GM19193 (cell line): ENCODE data around the gene ARID1B.

ENCODE experiments used
- POLR2A ChIP-seq: IDR thresholded peaks from 4 replicates; pipeline ENCODE4 v1.6.1; 2011; ENCODE audit not compliant: insufficient read depth, insufficient read length; ENCODE audit errors: extremely low read depth

Gene ARID1B

DNA sequence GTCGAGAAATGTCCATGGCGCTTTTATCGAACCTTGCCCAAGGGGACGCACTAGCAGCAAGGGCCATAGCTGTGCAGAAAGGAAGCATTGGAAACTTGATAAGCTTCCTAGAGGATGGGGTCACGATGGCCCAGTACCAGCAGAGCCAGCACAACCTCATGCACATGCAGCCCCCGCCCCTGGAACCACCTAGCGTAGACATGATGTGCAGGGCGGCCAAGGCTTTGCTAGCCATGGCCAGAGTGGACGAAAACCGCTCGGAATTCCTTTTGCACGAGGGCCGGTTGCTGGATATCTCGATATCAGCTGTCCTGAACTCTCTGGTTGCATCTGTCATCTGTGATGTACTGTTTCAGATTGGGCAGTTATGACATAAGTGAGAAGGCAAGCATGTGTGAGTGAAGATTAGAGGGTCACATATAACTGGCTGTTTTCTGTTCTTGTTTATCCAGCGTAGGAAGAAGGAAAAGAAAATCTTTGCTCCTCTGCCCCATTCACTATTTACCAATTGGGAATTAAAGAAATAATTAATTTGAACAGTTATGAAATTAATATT lies 430.4 kb downstream of the ARID1B start:
- TF ChIP-seq POLR2A, result no peak

DNA sequence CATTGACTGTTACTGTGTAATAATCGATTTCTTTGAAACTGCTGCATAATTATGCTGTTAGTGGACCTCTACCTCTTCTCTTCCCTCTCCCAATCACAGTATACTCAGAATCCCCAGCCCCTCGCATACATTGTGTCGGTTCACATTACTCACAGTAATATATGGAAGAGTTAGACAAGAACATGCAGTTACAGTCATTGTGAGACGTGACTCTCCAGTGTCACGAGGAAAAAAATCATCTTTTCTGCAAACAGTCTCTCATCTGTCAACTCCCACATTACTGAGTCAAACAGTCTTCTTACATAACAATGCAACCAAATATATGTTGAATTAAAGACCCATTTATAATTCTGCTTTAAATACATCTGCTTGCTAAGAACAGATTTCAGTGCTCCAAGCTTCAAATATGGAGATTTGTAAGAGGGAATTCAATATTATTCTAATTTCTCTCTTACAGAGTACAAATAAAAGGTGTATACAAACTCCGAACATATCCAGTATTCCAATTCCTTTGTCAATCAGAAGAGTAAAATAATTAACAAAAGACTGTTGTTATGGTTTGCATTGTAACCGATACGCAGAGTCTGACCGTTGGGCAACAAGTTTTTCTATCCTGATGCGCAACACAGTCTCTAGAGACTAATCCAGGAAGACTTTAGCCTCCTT lies 432.8 kb downstream of the ARID1B start:
- no peak for TF ChIP-seq POLR2A

DNA sequence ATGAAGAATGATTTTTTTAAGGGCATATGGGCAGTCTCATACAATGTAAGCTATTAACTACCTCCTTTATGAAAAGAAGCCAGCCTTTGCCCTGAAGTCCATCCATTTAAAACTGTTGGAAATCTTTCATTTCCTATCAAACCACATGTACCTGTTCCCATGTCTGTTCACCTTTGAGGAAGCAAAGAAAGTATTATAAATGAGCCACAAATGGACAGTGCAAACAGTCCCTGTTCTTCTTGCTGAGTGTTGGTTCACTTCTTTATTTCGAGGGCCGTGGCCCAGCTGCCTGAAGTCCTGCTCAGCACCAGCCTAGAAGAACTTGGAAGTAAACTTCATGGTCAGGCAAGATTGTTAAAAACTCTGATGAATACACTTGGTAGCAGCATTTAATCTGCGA lies 433.8 kb downstream of the ARID1B start:
- TF ChIP-seq POLR2A, result no peak

DNA sequence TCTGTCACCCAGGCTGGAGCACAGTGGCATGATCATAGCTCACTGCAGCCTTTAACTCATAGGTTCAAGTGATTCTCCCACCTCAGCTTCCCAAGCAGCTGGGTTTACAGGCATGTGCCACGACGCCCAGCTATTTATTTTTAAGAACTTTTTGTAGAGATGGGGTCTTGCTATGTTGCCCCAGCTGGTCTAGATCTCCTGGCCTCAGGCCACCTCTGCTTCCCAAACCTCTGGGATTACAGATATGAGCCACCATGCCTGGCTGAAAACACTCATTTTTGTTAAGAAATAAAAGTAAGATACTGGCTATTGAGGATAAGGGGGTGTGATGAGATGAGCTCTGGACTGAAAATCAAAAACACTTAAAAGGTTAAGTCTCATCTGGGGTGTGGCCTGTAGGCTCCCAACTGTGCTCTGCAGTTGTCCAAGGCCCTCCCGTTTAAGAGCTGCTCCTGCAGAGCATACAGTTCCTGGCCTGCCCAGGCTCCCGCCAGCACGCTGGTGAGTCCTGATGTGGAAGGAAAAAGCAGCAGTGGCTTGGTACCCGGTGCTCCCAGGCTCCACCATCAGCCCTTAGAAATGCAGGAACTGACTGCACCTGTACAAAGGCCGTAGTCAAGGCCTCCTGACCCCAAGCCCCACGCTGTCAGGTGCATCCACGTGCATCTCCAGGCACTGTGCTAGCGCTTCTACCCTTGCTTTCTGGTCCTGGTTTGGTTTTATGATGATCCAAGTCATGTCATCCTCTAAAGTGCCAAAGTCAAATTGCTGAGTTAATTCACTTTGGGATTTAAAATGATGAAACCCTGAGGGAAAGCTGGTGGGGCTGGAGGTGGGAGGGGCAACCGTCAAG lies 434.7 kb downstream of the ARID1B start:
- TF ChIP-seq POLR2A, result no peak

DNA sequence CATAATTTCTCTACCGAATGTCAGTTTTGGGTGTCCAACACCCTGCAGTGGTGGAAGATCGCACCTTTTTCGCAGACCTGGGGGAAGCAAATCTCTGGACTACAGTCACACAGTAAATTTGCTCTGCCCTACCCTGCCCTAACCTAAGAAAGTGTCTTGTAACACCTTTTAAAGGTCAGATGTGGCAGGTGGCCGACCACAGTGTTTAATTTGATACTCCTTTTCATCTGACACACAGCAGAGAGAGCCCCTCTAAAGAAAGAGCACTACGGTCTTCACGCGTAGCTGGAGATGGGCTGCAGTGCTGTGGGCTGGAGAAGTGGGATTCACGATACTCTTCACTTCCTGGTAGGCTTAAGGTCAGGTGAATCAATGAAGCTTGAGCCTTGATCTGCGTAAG lies 436.2 kb downstream of the ARID1B start:
- TF ChIP-seq POLR2A, result no peak

DNA sequence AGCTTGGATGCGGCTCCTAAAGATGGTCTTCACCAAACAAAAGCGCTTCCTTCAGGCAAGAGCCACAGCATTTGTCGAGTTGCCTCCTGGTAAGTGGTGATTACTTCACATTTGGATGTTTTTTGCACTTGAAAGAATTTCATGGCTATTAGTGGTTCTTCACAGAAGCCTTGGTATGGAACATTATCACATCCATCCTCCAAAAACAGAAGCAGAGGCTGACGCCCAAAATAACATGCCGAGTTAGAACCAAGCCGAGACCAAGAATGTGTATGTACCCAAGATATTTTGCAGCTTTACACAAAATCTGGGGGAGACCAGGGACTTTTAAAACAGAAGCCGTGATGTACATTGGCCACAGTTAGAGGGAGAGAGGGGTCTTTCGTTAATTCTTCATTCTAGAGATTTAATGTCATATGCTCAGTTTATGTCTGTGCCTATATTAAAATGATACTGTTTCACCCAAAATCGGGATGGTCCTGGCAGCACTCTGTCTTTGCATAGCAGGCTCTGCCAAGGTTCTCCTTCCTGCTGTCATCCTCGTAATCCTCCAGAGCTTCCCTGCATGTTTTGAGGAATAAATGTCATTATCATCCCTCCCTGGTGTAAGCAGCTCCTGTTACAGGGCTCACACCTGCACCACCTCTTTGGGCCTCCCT lies 436.9 kb downstream of the ARID1B start:
- no peak for TF ChIP-seq POLR2A

DNA sequence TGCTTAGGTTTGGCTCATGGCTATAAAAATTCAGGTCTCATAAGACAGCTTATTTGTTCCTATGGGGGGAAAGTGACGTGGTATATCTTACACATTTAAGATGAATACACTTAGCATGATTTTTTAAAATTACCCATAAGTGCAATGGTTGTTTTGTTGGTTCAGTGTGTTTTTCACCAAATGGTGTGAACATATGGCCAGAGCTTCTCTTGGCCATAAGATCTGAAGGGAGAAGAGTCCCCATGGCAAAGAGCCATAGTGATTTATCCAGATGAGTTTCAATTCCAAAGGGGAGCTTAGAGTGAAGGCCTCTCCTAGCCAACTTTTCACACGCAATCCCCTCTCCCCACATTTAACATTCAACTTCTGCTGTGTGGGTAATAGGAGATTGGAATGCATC lies 438.5 kb downstream of the ARID1B start:
- TF ChIP-seq POLR2A, result no peak

DNA sequence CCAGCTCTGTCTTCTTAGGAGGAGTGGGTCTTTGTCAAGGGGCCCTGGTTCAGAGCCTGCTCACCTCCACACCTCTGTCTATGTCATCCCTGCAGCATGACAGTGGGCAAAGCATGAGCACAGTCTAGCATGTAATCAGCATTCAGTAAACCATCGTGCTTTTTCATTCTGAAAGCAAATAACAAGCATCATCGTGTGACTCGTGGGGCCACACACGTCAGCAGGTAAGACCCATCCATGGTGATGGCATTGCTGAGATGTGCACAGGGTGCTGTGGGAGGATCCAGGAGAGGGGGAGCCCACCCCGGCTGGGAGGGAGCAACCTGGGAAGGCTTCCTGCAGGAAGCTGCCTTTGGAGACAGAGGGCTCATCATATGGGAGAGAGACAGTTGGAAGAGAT lies 439.4 kb downstream of the ARID1B start:
- TF ChIP-seq POLR2A, result no peak

DNA sequence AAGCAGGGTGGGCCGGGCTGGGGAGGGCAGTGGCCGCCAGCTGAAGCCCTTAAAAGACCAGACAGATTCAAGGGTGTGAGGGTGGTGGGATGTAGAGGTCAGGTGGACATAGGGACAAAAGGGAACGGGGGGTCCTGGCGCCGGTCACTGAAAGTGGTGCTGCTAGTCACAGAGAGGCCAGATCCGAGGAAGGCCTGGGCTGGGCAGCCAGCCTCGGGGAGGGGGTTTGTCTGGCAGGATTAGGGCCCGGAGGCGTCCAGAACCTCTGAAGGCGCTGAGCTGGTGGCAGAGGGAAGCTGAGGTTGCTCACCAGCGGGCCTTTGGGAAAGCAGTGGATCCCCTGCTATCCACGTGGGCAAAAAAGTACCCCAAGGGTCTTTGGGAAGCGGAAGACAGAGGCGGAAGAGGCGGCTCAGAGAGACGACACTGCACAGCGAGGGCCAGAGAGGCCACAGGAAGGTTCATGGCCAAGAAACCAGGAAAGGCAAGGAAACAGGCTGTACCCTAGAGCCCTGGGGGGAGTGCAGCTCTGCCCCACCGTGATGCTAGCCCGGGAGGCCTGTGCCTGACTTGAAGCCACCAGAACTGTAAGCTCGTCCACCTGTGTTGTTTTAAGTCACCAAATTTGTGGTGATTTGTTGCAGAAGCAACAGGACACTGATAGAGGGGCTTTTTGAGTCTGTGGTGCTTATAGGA lies 440.2 kb downstream of the ARID1B start:
- no peak for TF ChIP-seq POLR2A

DNA sequence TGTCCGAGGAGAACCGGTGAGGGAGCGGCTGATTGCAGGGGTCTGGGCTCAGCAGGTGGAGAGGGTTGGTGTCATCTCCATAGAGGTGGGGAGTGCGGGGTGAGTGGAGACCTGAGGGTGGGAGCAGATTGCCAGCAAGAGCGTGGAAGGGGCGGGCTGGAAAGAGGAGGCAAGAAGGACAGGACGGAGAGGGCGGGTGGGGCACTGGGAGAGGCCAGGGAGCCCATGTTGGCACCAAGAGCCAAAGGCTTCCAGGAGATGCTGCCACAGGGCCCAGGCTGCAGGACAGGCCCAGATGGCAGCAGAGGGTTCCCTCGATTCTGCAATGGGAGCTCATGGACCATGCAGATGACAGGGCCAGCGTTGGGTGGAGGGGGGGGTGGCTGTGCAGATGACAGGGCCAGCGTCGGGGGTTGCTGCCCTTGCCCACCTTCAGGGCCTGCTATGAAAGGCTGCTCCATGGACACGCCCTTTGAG lies 440.8 kb downstream of the ARID1B start:
- TF ChIP-seq POLR2A, result no peak

DNA sequence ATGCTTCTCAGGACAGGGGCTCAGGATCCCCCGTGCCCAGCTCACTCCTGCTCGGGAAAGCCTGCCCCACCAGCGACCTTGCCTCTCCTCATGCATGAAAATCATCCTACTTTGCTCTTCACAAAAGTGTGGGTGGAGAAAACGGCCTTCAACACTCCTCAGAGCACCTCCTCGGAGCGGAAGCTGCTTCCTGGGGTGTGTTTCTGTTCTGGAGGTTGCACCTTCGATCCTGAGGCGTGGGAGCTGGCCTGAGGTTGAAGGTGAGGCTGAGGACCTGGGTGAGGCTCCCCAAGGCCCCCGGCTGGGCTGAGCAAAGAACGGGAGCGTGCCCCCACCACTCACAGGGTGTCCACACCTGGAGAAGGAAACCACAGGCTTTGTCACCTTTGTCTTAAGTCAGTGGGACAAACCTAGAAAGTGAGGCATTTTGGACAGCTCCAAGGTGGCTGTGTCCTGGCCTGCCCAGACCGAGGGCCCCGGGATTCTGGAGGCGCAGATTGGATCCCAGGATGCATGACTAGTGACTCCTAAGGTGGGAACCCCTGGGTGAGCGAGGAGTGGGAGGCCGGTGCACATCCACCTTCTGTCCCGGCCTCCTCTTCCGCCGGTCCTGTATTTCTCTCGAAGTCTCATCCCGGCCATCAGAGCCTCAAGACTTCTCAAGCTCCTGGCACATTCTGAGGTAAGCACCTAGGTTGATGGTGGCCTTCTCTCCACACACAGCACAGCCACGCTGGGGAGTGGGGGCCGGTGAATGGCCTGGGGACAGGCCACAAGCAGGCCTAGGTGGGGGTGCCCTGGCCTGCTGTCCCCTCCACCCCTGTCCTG lies 441.4 kb downstream of the ARID1B start:
- TF ChIP-seq POLR2A, result no peak

DNA sequence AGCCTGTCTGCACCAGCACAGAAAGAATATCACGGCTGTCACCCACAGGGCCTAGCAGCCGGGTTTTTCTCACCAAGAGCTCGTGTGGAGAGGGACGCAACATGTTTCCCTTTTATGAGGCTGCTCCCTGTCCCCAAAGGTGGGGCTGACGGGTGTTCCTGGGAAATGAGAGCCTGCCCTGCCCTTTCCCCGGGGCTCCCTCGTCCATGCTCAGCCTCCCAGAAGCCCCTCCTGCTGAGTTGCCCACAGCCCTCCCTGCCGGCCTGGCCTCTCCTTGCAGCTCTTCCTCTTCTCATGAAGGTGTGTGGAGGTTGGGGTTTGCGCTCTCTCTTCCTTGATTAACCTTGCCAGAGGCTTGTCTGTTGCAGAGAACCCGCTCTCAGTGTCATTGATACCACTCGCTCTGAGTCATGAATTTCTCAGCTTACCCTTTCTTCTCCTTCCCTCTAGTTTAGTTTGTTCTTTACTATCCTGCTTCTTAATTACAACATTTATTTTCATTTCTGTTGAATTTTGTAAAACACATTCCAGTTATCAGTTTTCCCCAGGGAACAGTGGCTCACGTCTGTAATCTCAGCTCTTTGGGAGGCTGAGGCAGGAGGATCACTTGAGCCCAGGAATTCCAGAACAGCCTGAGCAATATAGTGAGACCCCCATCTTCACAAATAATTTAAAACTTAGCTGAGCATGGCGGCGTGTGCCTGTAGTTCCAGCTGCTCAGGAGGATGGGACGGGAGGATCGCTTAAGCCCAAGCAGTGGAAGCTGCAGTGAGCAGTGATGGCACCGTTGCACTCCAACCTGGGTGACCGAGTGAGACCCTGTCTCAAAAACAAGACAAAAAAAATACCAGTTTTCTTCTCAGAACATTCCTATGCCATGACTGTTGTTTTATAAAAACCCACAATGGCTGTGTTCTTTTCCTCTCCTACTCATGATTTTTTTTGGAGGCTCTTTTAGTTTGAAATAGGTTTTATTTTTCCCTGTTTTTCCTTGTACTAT lies 442.3 kb downstream of the ARID1B start:
- TF ChIP-seq POLR2A, result no peak

DNA sequence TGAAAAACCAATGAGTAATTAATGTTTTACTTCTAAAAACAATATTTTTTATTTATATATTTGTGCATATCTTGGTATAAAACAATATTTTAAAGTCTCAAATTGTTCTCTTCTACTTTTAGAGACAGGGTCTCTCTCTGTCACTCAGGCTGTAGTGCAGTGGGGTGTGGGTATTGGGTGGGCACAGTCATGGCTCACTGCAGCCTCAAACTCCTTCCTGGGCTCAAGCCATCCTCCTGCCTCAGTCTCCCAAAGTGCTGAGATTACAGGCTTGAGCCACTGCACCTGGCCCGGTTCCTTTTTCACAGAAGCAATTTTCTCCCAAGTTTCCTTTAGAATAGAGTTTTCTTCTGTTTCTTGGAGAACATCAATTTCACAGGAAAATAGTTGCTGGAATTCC lies 443.3 kb downstream of the ARID1B start:
- no peak for TF ChIP-seq POLR2A
